HL-60 (cell line): Measurements from ENCODE around the gene SLC2A8.

Experiments used
- DNase-seq, 2 experiments: peaks; one replicate each; pipeline ENCODE4 v3.0.0-alpha.2; 2010 to 2020; ENCODE audit warnings: low read depth in 1 of 2, low spot score in 1 of 2
- H3K27ac ChIP-seq: fragments of 250-450 bp; sonication (Bioruptor Pico); replicated peaks from 2 replicates; pipeline ENCODE4 v1.5.1; 2020; ENCODE audit warnings: mild to moderate bottlenecking, moderate library complexity
- H3K27me3 ChIP-seq: fragments of 250-450 bp; sonication (Bioruptor Pico); 2 replicates; pipeline ENCODE4 v1.5.1; 2021; ENCODE audit warnings: mild to moderate bottlenecking, moderate library complexity; ENCODE audit not compliant: insufficient read depth, poor library complexity, severe bottlenecking
- H3K4me3 ChIP-seq: replicated peaks from 2 replicates; pipeline ENCODE4 v1.5.1; 2011; ENCODE audit warnings: mild to moderate bottlenecking, control low read depth, low read length; ENCODE audit not compliant: insufficient read depth
- GABPA ChIP-seq: IDR thresholded peaks from 2 replicates; pipeline ENCODE4 v1.6.1; 2012; ENCODE audit warnings: low read depth
- POLR2AphosphoS5 ChIP-seq: IDR thresholded peaks from 2 replicates; pipeline ENCODE4 v1.6.1; 2012; ENCODE audit warnings: low read depth
- SPI1 ChIP-seq: IDR thresholded peaks from 2 replicates; pipeline ENCODE4 v1.6.1; 2012; ENCODE audit warnings: low read depth, mild to moderate bottlenecking, borderline replicate concordance
- TF ChIP-seq, protein P1 (sequence below): IDR thresholded peaks from 2 replicates; pipeline ENCODE4 v1.6.1; 2012; ENCODE audit warnings: low read depth; ENCODE audit not compliant: insufficient replicate concordance
- TF ChIP-seq, protein P2 (sequence below): IDR thresholded peaks from one replicate; pipeline ENCODE4 v1.5.1; 2011; ENCODE audit warnings: low read length, control low read depth, inconsistent platforms; ENCODE audit not compliant: insufficient read depth

SLC2A8 gene

DNA sequence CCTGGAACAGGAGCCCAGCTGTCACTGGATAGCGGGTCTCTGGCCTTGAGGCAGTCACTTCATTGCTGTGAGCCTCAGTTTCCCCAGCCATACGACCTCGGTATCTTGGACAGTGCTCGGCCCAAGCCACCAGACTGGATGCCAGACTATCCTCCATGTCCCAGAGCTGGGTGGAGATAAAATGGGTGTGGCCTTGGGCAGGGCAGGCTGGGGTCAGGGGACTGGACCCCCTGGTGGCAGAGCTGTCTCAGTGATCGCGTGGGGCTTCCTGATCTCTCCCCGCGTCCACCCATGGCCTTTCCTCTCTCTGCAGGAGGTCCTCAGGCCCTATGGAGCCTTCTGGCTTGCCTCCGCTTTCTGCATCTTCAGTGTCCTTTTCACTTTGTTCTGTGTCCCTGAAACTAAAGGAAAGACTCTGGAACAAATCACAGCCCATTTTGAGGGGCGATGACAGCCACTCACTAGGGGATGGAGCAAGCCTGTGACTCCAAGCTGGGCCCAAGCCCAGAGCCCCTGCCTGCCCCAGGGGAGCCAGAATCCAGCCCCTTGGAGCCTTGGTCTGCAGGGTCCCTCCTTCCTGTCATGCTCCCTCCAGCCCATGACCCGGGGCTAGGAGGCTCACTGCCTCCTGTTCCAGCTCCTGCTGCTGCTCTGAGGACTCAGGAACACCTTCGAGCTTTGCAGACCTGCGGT lies 10.0 kb downstream of the SLC2A8 start:
- Histone ChIP-seq H3K4me3 (no peak overlapping the region), H3K27ac (no peak overlapping the region), H3K27me3 (no peaks in the 10 kb centered on the region)
- TF ChIP-seq GABPA (no peak), SPI1 (no peak), POLR2AphosphoS5 (no peak)
- TF ChIP-seq, protein P1, sequence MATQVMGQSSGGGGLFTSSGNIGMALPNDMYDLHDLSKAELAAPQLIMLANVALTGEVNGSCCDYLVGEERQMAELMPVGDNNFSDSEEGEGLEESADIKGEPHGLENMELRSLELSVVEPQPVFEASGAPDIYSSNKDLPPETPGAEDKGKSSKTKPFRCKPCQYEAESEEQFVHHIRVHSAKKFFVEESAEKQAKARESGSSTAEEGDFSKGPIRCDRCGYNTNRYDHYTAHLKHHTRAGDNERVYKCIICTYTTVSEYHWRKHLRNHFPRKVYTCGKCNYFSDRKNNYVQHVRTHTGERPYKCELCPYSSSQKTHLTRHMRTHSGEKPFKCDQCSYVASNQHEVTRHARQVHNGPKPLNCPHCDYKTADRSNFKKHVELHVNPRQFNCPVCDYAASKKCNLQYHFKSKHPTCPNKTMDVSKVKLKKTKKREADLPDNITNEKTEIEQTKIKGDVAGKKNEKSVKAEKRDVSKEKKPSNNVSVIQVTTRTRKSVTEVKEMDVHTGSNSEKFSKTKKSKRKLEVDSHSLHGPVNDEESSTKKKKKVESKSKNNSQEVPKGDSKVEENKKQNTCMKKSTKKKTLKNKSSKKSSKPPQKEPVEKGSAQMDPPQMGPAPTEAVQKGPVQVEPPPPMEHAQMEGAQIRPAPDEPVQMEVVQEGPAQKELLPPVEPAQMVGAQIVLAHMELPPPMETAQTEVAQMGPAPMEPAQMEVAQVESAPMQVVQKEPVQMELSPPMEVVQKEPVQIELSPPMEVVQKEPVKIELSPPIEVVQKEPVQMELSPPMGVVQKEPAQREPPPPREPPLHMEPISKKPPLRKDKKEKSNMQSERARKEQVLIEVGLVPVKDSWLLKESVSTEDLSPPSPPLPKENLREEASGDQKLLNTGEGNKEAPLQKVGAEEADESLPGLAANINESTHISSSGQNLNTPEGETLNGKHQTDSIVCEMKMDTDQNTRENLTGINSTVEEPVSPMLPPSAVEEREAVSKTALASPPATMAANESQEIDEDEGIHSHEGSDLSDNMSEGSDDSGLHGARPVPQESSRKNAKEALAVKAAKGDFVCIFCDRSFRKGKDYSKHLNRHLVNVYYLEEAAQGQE: no peak
- TF ChIP-seq, protein P2, sequence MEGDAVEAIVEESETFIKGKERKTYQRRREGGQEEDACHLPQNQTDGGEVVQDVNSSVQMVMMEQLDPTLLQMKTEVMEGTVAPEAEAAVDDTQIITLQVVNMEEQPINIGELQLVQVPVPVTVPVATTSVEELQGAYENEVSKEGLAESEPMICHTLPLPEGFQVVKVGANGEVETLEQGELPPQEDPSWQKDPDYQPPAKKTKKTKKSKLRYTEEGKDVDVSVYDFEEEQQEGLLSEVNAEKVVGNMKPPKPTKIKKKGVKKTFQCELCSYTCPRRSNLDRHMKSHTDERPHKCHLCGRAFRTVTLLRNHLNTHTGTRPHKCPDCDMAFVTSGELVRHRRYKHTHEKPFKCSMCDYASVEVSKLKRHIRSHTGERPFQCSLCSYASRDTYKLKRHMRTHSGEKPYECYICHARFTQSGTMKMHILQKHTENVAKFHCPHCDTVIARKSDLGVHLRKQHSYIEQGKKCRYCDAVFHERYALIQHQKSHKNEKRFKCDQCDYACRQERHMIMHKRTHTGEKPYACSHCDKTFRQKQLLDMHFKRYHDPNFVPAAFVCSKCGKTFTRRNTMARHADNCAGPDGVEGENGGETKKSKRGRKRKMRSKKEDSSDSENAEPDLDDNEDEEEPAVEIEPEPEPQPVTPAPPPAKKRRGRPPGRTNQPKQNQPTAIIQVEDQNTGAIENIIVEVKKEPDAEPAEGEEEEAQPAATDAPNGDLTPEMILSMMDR: no peak
- no peak for DNase-seq

GRCh38 chr9:127407492-127407843 lies 10.5 kb downstream of the SLC2A8 start:
- Histone ChIP-seq H3K27ac (no peak overlapping the region), H3K4me3 (no peak overlapping the region), H3K27me3 (no peaks in the 10 kb centered on the region)
- no peak for DNase-seq
- TF ChIP-seq, protein P2: no peak
- TF ChIP-seq GABPA (no peak), POLR2AphosphoS5 (no peak)
- TF ChIP-seq, protein P1: no peak

DNA sequence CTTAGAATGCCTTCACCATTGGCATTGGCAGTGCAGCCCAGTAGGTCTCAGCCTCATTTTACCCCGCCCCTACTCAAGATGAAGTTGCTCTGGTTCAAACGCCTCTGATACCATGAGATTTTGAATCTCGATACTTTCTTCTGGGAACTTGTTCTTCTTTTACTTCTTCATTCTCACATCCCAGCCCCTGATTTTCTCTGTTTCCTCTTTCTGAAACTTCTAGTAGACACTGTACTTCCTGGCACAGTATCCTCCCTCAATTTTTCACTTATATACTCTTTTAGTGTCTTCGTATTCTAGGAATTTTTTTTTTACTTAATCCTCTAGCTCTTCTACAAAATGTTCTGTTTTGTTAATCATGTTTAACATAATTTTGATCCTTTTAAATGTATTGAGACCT lies 14.2 kb downstream of the SLC2A8 start:
- TF ChIP-seq GABPA (no peak), SPI1 (no peak), POLR2AphosphoS5 (no peak)
- TF ChIP-seq, protein P2: no peak
- TF ChIP-seq, protein P1: no peak

More for the DNA sequence above, 14.2 kb downstream of the SLC2A8 start:
- no peak for DNase-seq
- Histone ChIP-seq H3K27me3 (no peaks in the 10 kb centered on the region), H3K27ac (no peak overlapping the region), H3K4me3 (no peak overlapping the region)
